NCI-H2196 (cell line): ENCODE measurements around the gene DCDC2B.
"Not testable (repeated sequence)": the region's sequence is repeated elsewhere in the genome, so short reads cannot be mapped to it uniquely, and the experiment has no call there.

Experiments used
- DNase-seq: peaks from one replicate; lab custom pipeline; 2025; ENCODE audit not compliant: unreplicated experiment; lab: John Stamatoyannopoulos, UW

DCDC2B gene

GRCh38 chr1:32208891-32209328, at the start of gene DCDC2B:
Gene DCDC2B, plus strand, starts transcription at chr1:32209089. Its CDS starts 5 bp downstream, at chr1:32209094.
- peak; percentile 97 for DNase-seq

DNA sequence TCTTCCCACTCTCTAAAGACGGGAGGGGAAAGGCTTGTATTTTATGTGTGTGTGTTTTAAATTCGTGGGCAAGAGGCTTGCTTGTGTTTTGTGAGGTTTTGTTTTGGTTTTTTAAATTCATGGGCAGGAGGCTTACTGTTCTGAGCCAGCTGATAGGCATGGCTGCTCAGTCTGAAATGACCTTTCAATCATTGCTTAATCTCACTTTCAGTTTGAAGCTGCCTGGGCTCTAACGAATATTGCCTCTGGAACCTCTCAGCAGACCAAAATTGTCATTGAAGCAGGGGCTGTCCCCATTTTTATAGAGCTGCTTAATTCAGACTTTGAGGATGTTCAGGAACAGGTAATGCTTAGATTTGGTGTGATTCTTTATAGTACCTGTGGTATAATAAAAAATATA, 49.7 kb upstream of the DCDC2B start:
- DNase-seq = no peak

DNA sequence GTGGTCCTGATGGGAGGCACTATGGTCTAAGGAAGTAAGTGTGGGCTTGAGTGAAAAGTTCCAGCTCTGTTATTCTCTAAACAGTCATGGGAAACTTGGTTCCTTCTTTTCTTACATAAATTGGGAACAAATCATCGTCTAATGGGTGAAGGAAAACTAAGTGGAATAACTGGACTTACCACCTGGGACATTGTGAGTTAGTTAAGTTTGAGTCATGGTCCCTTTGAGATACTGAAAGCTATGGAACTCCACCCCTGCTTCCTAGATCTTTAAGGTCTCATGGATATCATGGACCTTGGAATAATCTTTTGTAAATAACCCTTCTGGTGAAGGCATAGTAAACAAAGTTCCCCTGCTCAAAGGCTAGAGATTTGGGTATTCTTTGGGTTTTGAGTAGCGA, 45.5 kb upstream of the DCDC2B start:
- no peak for DNase-seq

GRCh38 chr1:32165633-32166032, 43.3 kb upstream of the DCDC2B start:
- not testable (repeated sequence) for DNase-seq

DNA sequence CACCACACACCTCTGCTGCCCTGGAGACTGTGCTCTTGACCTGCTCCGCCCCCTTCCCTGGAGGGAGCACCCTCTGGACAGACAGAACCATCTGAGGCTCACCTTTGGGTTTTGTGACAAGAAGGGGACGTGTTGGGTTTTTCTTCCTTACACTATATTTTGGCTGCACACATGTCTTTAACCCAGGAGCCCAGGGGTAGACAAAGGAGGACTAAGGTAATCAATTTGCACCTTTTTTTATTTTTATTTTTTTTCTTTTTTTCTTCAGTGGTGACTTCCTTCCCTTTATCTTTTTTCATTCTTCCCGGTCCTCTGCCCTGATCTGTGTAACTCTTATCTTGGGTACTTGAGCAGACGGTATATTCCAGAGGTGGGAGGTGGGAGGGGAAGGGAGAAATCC, 37.9 kb upstream of the DCDC2B start:
- no peak for DNase-seq

DNA sequence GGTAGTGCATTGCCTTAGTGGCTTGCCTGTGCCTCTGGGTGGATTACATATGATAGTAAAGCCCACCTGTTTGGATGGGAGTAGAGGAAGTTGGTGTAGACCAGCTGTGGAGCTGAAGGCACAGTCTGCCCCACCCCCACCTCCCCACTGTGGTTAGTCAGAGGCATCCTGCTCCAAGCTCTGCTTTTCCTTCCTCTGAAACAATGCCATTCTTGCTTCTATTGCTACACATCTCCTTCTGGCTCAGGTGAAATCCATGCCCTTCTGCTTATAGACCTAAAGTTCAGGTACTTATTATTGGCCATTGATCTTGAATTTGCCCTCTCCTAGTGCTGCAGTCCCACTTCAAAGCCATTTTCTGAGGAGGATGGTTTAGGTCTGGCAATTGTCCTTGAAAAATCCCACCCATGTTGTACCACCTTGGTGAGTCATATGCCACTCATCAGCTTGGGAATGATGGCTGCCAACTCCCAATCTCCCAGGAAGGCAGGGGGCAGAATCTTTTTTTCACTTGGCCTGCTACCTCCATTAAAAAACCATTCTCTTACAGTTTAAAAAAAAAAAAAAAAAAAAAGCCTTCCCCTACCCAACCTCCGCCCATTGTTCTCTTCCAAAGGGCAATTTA, 36.2 kb upstream of the DCDC2B start:
- DNase-seq = no peak

DNA sequence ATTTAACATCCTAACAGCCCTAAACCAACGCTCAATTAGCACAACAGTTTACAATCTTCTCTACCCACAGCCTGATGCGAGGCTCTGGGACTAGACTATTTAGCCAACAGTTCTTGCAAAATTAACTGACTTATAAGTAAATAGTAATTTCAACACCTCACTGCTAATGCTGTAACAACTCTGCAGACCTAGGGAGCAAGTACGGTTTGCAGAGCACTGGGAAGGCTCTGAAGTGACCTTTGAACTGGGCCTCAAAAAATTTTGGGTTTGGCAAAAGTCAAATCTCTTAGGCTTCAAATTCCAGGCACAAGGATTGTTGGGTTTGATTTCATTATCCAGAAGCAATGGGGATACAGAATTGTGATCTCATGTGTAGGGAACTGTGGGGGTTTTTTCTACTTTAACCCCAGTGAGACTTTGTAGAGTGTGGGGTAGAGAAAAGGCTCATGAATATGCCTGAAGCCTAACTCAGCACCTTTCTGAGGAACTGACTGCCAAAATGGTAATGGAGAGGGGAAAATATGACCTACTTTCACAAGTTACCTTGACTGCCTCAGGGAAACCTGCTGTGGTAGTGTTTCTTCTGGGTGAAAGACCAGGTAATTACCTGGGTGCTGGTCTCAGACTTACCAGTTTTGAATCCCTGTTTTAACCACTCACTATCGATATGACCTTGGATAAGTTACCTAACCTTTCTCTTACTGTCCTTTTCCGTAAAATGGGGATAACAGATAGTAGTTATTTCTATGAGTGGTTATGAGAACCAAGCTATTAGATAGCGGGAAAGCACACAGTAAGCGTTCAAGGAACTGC, 30.3 kb upstream of the DCDC2B start:
- no peak for DNase-seq

DNA sequence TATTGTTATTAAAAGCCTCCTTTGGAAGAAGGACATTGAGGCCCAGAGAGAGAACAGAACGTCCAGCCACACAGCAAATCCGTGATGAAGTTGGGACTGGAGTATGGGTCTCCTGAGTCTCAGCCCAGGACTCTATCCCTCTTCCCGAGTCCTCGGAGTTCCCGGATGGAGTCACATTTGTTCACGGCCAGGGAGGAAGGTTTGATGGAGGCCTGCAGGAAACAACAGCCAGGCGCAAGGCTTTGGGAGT, 29.8 kb upstream of the DCDC2B start:
- DNase-seq = no peak

GRCh38 chr1:32179443-32180185, 29.3 kb upstream of the DCDC2B start, which contains the start of gene TXLNA:
Gene TXLNA, plus strand, starts transcription at chr1:32179675. Its CDS starts 671 bp downstream, at chr1:32180346.
- DNase-seq = peak; percentile 95

GRCh38 chr1:32180186-32181060, 28.5 kb upstream of the DCDC2B start:
- no peak for DNase-seq

DNA sequence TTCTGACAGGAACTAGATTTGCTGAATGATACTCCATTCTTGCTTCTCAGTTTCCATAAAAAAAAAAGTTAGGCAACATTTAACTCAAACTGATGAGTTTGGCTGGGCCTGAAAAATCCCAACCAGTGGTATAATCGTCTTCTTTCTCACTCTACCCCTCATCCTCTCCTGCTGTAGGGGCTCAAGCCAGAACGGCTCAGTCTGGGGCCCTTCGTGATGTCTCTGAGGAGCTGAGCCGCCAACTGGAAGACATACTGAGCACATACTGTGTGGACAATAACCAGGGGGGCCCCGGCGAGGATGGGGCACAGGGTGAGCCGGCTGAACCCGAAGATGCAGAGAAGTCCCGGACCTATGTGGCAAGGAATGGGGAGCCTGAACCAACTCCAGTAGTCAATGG, 27.8 kb upstream of the DCDC2B start:
- DNase-seq = no peak

DNA sequence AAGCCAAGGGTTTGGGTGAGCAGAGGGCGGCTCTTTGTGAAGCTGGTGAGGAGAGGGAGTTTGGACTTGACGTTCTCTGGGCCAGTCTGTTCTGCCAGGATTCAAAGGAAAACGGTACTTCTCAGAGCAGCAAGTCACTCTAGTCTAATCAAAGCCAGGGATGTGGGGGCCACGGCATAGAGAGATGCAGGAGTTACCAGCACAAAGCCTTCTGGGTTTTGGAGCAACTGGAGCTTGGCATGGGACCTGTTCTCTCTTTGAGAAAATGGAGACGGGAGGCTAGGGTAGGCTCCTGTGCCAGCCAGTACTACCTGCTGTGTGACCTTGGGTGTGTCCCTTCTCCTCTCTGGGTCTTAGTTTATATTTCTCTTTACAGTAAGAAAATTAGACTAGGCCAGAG, 27.3 kb upstream of the DCDC2B start:
- no peak for DNase-seq

GRCh38 chr1:32182060-32182459, 26.8 kb upstream of the DCDC2B start:
- no peak for DNase-seq

GRCh38 chr1:32184650-32185049, 24.2 kb upstream of the DCDC2B start:
- no peak for DNase-seq

- DNase-seq = no peak
These were observed 22.8 kb upstream of the DCDC2B start for GRCh38 chr1:32186077-32186476.

DNA sequence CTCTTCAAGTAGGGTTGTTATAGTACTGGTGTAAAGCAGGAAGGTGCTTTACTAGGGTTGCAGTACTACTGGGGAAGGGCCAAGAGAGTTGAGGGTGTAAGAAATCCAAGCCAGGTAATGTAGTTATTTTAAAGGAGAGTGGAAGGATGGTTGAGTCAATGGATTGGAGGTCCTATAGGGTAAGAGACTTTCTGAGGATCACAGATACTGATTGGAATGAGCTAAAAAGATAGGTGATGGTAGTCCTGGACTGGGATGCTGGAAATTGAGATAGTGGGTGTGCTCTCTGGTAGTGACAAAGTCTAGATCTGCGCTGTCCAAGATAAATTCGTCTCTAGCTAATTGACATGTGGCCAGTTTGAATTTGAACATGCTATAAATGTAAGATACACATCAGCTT, 22.4 kb upstream of the DCDC2B start:
- DNase-seq = no peak

DNA sequence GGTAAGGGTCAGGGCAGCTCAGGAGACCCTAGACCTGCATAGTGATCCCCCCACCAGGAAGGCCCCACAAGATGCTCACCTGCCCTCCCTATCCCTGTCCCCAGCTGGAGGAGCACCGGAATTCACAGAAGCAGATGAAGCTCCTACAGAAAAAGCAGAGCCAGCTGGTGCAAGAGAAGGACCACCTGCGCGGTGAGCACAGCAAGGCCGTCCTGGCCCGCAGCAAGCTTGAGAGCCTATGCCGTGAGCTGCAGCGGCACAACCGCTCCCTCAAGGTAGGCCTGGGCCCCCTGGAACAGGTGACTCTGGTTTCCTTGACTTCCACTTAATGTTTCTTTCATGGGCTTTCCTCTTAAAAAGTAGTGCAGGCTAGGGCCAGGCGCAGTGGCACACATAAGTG, 21.0 kb upstream of the DCDC2B start:
- no peak for DNase-seq

- no peak for DNase-seq
These were observed 16.5 kb upstream of the DCDC2B start for GRCh38 chr1:32192220-32192948.

DNA sequence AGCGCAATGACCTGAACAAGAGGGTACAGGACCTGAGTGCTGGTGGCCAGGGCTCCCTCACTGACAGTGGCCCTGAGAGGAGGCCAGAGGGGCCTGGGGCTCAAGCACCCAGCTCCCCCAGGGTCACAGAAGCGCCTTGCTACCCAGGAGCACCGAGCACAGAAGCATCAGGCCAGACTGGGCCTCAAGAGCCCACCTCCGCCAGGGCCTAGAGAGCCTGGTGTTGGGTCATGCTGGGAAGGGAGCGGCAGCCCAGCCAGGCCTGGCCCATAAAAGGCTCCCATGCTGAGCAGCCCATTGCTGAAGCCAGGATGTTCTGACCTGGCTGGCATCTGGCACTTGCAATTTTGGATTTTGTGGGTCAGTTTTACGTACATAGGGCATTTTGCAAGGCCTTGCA, 13.9 kb upstream of the DCDC2B start:
- no peak for DNase-seq

DNA sequence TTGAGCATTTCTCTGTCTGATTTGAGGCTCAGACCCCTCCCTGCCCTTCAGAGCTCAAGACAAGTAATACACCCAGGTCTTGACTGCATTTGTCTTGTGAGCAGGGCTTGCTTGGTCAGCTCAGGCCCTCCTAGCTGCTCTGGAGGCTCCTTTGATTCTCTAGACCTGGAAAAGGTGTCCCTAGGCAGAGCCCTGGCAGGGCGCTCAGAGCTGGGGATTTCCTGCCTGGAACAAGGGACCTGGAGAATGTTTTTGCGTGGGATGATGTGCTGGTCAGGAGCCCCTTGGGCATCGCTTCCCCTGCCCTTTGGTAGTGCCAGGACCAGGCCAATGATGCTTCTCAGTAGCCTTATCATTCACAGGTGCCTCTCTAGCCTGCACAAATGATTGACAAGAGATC, 13.4 kb upstream of the DCDC2B start:
- no peak for DNase-seq
